HPDE6-E6E7 (cell line): ENCODE results near the gene HSD17B1.
"Not testable (repeated sequence)": the region's sequence is repeated elsewhere in the genome, so short reads cannot be mapped to it uniquely, and the experiment has no call there.

ENCODE experiments used
- DNase-seq: peaks from one replicate; pipeline ENCODE4 v3.0.0; 2011; ENCODE audit warnings: missing footprints; ENCODE audit errors: extremely low spot score

The HSD17B1 gene, protein sequence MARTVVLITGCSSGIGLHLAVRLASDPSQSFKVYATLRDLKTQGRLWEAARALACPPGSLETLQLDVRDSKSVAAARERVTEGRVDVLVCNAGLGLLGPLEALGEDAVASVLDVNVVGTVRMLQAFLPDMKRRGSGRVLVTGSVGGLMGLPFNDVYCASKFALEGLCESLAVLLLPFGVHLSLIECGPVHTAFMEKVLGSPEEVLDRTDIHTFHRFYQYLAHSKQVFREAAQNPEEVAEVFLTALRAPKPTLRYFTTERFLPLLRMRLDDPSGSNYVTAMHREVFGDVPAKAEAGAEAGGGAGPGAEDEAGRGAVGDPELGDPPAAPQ

DNA sequence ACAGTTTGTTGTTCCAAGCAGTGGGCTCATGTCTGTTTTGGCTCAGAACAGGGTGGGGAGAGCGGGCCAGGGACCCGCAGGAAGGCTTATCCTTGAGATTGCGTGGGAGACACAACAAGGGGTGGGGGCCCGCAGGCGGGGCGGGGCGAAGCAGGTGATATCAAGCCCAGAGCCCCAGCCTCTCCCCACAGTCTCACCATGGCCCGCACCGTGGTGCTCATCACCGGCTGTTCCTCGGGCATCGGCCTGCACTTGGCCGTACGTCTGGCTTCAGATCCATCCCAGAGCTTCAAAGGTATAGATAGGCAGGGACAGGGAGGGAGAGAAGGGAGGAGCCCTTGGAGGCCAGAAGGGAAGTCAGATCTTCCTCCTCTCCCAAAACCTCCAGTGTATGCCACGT, at the start of gene HSD17B1:
Gene HSD17B1 (plus strand): TSS at position 188 of the 400 bp plus-strand sequence. CDS start 11 bp downstream, at position 199.
- DNase-seq: not testable (repeated sequence)

DNA sequence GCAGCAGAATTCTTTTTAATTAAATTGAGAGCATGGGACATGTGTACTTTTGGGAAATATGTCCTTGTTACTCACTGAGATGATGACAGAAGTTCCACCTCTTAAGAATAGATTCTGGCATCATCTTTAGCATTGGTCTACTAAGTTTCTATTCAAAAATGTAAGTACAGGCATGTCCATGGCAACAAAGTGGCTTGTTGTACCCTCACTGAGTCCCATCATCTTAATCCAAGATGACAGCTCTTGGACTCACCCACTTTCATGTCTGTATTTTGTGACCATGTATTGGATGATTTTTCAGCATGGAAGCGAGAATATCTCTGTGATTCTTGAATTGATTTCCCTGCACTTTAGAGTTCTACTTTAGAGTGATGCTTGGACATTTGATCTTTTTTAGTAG, 49.8 kb upstream of the HSD17B1 start:
- DNase-seq: no peak

DNA sequence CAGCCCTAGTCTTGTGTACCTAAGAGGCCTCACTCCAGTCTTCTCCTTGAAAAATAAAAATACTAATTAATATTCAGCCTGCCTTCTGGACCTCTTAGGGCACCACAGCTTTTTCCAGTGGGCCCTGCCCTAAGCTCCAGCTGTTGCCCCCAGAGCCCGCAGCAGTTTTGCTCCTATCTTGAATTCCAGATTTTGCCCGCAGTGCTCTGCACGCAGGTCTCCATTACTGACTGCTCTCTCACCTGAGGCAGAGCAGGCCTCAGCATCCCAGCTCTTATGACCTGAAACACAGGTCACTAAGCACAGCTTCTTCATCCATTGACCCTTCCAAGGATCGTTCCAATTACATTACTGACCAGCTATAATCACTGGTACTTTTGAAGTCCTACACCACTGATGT, 45.1 kb upstream of the HSD17B1 start:
- no peak for DNase-seq

DNA sequence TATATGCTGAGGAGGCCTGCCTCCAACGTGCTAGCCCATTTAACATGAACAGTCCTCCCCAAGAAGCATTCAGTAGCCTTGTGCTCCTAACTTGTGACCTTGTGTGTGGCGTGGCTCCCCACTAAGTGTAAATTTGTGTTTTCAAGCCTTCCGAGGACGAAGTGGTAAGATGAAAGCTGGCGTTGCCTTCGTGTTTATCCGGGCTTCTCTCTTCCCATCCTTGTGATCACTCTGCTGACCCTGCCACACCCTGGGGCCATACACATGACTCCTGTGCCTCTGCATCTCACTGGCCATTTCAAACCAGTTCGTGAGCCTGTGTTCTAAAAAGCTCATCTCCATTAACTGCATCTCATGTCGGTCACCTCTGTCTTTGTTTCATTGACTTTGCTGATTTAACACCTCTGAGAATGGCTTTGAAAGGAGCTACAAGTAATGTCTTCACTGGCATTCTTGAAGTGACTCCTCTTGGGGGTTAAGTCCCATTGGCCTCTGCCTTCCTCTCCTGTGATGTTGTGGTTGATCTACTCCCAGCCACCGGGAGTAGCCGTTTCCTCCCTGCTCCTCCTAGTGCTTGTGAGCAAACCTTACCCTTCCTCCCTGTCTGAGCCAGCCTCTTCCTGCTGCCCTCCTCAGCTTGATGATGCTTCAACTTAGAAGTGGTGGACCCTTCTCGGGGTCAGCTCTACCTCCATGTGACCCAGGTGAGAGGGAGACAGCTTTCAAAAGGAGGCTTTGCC, 44.1 kb upstream of the HSD17B1 start:
- no peak for DNase-seq

DNA sequence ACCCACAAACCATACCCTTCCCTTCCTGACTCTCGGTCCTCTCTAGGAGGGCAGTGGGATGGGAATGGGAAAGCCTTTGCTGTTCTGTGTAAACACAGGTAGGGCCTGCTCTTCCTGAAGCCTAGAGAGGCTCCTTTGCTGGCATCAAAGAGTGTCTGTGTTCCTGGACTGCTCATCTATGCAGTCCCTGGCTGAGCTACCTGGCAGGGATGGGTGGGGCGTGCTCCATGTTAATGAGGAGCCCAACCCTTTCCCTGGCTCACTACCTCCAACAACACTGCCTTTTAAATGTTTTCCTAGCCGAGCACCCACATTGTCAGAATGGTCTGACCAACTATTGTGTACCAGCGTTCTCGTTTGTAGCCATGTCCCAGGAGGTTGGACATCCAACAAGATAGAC, 43.3 kb upstream of the HSD17B1 start:
- no peak for DNase-seq

DNA sequence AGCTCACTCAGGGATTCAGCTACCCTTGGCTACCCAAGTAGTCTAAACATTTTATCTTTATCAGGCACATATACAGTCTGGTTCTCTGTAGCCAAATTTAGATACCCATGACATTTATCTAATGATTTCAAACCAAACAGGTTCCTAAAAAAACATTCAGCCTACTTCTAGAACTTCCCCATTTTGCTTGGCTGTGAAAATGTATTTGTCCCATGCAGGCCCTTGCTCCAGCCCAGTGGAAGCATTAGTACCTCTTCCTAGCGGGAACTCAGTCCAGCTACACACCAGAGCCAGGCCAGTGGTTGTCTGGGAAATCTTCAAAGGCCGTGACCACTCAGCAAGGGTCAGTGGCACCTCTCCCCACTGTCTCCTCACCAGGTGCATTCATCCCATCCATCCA, 42.9 kb upstream of the HSD17B1 start:
- DNase-seq: no peak

DNA sequence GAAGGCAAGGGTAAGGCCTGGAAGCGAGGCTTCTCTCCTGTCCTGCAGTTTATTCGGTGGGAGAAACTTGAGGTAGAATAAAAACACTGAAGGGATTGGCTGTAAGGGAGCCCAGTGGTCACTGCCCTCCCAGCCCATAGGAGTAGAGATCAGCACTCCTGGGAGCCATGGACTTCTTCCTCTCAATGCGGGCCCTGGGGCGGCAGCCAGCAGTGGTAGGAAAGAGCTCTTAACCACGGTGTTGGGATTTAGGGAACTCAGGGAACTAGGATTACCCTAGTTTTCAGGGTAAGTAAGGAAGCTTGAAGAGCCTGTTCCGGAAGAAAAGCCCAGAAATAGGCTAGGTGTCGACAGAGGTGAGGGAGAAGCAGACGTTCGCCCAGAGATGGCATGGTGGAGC, 40.5 kb upstream of the HSD17B1 start:
- no peak for DNase-seq

DNA sequence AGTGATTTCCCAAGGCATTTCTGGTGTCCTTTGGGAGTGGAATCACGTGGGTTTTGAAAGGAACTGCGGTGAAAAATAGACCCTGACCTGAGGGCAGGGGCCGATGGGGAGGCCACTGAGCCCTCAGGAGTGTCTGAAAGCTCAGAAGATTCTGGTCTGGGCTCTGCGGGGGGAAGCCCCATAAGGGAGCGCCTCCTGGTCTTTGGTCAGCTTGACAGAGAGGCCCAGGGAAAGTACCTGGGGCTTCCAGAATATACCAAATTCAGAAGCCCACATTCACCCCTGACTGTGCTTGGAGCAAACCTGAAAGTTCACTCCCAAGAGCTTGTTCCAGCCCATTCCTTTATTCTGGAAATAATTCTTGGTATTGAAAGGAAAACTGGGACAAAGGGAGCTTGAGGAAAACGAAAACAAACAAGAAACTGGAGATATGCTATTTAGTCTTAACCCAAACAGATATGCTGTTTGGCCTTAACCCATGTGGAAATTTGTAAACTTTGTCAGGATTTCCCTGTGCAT, 39.9 kb upstream of the HSD17B1 start:
- DNase-seq: no peak

DNA sequence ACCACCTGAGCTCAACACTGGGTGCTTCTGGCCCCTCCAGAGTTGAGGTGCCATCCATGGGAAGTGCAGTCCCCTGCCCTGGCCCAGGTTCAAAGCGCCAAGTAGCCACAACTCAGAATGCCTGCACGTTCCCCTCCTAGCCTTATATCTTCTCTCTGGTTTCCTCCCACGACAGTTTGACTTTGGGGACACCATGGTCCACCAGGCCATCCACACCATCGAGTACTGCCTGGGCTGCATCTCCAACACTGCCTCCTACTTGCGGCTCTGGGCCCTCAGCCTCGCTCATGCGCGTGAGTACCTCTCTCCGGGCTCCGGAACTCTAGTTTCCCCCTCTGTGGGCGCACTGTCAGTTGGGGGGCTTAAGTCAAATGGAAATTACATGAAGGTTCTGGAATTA, 39.0 kb upstream of the HSD17B1 start:
- no peak for DNase-seq

DNA sequence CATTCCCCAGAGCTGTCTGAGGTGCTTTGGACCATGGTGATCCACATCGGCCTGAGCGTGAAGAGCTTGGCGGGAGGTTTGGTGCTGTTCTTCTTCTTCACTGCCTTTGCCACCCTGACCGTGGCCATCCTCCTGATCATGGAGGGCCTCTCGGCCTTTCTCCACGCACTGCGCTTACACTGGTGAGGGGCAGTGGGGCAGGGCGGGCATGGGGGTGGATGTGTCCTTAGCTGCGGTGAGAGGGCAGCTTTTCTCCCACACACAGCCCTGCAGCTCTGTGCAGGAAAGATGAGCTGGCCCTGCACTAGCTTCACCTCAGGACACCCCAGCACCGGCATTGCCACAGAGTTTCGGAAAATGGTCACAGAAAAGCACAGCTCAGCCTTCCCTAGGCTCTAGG, 38.4 kb upstream of the HSD17B1 start:
- no peak for DNase-seq

DNA sequence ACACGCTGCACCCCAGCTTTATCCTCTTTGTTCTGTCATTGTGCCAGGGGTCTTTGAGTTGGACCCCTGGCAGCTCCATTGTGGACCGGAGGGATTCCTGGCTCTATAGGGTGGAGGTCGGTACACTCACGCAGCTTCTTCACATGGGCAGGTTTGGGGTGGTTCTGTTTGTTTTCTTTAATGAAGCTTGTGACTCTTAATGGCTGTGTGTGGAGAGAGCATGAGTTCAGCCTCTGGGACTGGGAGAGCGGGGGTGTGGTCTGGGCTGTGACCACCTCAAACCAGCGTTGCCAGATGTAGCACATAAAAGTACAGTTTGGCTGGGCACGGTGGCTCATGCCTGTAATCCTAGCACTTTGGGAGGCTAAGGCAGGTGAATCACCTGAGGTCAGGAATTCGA, 37.9 kb upstream of the HSD17B1 start:
- DNase-seq: no peak

DNA sequence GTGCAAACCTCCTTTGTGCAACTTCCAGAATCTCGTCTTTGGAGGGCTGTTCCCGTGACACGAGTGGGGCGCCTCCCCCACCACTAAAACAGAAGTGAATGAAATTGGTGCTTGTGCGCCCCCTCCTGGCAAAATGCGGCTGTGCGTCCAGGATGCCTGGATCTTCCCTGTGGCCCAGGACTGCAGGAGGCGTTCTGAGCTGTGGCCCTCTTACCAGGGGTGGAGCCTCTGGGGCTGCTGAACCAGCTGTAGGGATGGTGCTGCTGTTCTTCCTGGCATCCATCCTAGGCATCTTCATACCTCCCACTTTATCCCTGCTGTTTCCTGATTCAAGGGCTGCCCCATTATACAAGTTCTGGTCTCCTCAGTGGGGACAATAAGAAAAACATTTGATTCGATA, 35.2 kb upstream of the HSD17B1 start:
- DNase-seq: peak; percentile 98

DNA sequence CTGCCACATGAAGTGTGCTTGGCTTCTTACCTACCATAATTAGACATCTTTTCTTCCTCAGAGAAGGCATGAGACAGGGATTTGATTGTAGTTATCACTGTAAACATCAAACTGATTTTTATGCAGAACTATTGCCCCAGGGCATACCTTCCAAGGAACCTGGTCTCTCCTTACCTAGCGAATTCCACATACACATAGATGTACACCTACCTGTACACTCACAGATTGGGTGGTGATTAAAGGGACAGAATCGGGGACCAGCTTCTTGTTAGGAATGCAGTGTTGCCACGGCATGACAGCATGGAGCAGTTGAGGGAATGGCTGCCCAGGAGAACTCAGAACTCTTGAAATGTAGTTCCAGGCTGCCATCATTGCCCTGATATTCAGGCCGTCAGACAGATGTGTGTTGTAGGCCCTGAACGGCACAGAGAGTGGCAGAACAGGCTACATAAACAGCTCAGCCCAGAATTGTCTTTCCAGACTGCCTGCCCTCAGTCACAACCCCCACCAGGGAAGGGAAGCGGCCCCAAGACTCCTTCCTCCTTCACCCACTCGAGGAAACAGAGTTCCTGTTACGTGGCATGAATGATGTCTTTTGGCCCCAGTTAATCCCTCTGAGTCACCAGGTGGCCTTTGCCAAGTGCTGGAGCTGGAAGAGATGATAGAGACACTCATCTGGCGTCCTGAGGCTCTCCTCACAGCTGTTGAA, 34.5 kb upstream of the HSD17B1 start:
- peak; percentile 87 for DNase-seq

DNA sequence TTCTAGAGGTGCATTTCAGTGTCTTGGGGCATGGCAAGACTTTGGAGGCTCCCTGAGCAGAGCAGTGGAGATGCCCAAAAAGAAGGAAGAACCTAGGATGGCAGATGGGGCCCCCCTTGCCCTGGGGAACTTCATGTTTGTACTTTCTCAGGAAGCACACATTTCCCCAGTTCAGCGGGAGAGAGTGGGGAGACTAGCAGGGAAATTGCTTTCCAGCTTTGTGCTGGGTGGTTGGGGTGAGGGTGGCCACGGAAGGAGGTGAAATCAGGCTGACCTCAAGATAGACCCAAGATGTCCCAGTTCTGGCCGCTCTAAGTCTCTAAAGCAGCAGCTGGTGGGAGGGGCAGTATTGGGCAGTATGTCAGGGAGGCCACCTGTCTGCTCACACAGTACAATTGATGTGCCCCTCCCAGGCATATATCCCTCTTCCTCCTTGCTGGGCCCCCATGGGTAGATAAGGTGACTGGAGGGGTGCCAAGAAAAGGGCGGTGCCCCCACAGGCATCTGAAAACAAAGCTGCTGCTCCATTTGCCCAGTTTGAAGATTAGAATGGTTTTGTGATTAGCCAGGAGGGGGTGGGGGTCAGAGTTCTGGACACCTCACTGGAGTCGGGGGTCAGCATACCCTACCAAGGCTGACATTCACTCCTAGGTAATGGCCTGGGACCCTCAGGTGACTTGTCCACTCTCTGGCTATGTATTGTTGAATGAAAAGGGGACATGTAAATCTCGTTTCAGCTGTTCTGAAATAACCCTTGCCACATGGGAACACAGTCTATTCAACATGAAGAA, 33.8 kb upstream of the HSD17B1 start:
- peak; percentile 42 for DNase-seq

DNA sequence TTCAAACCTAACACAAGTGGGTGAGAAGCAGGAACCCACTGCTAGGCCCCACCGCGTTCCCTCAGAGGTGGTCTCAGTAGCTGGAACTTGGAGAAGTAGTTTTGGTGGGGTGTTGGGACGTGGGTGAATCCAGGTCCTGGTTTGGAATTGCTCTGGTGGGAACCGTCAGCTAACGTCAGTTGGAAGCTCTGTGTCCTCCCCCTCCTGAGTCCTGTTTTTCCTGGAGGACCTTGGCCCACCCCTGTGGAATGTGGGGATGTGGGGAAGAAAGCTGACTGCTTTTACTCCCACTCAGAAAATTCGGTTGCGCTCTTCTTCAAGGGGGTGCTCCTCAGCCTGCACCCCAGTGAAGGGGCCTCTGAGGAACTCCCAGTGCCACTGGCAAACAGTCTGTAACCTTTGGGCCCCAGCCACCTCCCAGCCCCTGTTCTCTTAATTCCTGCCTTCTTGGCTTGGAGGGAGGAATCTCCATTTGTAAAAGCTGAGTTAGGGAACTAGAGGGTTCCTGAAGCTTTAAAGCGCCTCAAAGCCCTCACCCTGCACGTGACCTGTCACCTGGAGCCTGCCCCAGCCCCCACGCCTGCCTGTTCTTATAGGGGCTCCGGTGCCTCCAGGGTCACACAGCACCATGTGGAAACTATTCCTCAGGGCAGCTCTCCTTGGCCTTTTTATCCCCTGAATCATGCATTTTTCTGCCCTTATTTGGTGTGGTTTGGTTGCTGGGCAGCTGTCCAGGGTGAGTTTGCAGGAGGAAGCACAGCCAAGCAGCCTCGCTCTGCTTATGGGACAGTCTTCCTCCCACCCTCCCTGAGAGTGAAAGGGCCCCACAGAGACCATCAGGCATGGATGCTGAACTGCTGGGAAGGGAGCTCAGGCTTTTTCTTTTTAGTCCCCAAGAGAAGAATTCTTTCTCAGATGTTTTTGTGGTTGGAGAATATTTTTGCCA, 32.9 kb upstream of the HSD17B1 start:
- DNase-seq: peak; percentile 82

DNA sequence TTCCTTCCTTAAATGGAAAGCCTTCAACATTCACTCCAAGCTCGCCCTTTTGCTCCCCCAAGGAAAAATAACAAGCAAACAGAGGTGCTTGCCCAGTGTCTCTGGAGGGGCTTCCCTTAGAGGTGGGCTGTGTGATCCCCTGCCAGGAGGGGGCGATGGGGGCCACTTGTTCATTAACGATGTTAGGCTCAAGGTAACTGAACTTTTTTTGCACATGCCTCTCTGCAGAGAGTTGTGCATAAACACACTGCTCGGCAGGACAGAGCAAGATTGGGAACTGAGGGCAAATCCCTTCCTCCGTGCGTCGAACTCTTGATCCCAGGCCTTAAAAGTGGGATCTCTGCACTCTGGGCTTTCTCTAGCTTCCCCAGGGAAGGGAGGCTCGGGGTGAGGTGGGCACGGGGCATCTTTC, 32.2 kb upstream of the HSD17B1 start:
- no peak for DNase-seq

DNA sequence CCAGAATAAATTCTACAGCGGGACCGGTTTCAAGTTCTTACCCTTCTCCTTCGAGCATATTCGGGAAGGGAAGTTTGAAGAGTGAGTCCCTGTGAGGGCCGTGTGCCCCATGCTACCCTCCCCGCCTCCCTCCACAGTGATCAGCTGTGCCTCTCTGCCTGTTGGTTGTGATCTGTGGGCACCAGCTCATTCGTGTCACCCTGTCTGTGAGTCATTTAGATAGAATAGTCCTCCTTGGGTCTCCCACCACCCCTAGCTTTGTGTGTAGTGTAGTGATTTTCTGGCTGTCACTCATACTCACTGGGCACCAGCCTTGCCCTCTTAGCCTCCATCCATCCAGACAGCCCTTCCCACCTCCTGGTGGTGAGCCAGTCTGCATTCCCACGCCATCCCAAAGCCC, 31.7 kb upstream of the HSD17B1 start:
- no peak for DNase-seq

DNA sequence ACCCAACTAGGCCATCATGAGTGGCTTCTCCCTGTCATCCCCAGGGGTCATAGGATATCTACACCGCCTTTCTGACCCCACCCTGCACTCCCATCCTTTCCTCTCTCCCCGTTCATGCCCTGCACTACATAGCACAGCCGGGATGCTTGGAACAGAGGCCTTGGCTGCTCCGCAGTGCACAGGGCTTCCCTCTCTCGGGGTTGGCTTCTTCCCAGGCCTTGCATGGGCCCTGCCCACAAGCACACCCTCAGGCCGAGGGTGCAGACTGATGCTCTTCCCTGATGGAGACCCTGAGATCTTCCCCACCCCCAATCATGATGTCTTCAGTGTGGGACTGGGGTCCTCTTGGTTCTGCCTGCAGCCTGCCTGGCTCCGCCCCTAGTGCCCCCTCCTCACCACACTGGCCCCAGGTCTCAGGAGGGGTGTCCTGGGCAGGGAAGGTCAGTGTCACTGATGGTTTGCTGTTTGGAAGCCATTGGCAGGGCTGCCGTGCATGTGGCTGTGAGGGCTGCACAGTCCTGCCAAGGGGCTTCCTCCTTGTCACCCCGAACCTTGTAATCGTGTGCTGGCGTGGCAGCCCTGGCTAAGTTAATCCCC, 31.0 kb upstream of the HSD17B1 start:
- no peak for DNase-seq

DNA sequence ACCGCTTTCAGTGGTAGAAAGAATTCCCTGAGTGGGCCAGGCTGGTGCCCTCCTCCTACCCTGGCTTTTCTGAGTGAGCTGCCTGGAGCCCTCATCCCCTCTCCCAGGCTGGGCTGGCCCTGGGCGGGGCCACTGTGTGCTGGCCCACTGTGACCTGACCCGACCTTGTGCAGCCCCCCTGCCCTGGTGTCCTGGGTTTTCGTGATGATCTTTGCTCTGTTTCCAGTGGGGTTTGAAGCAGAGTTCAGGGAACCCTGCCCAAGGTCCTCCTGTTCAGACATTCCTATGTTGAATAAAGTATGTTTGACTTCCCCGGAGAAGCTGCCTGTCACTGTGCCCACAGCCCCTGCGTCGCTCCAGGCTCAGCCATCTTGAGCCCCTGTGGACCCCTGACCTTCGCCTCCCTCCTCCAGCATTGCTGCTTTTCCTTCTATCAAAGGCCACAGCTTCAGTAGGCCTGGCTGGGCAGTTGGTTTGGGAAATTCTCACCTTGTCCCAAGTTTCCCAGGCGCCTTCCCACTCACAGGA, 30.4 kb upstream of the HSD17B1 start:
- no peak for DNase-seq

DNA sequence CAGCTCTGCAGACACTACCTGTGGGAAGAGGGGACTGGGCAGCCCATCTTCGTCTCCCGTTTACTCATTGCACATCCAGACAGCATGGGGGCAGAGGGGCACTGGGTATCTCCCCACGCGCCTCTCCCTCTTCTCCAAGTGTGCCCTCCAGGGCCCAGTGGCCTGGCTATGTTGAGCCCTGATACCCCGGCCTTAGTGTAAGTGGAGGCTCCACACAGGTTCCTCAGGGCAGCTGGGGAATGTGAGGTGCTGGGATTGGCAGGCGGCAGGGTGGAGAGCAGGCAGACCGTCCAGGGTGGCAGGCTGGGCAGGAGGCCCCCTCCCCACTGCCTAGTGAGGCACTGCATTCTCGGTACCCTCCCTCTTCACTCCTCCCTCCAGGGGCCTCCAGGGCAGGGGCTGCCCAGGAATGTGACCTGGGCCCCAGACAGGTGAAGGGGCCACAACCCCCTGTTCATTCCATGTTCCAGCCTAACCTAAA, 29.9 kb upstream of the HSD17B1 start:
- no peak for DNase-seq
